Thoracic aorta (tissue), 2 donors: ENCODE measurements around the gene COL13A1. TPM values are rescaled to one million over a fixed set of nuclear protein-coding genes. Genes with fewer than 3 reads are reported as not detected.
A peak's percentile ranks its signal among the peaks of the same experiment; 100 is the strongest.

Source experiments
- ATAC-seq: fragments of 150-250 bp; one replicate; pipeline ENCODE4 v1.8.0; 2017; ENCODE audit warnings: low read depth; ENCODE audit not compliant: insufficient number of reproducible peaks, low FRiP score
- DNase-seq: peaks from one replicate; pipeline ENCODE4 v3.0.0-alpha.2; 2020; ENCODE audit warnings: low spot score
- H3K27ac ChIP-seq, 2 donors: fragments of 200-600 bp; sonication (generic); 1 replicate in 1 of 2; 2 replicates in 1 of 2; pipeline ENCODE4 v1.5.1; 2016; ENCODE audit warnings: mild to moderate bottlenecking in 2 of 2, moderate library complexity in 2 of 2
- H3K27me3 ChIP-seq: fragments of 200-600 bp; sonication (generic); replicated peaks from 2 replicates; pipeline ENCODE4 v1.6.0; 2016; ENCODE audit warnings: mild to moderate bottlenecking; ENCODE audit not compliant: insufficient read depth
- H3K36me3 ChIP-seq: fragments of 200-600 bp; sonication (generic); one replicate; pipeline ENCODE4 v1.5.1; 2016
- H3K4me1 ChIP-seq, 2 donors: fragments of 200-600 bp; sonication (generic); 1 replicate in 1 of 2; 2 replicates in 1 of 2; pipeline versions ENCODE4 v1.5.1 to v1.6.0; 2016; ENCODE audit warnings: low read depth in 2 of 2, mild to moderate bottlenecking in 1 of 2; ENCODE audit not compliant: control insufficient read depth in 1 of 2
- H3K4me3 ChIP-seq: fragments of 200-600 bp; sonication (generic); 2 replicates; pipeline ENCODE4 v1.5.1; 2016; ENCODE audit warnings: mild to moderate bottlenecking
- H3K9me3 ChIP-seq: fragments of 200-600 bp; sonication (generic); 2 replicates; pipeline ENCODE4 v1.5.1; 2016
- CTCF ChIP-seq: fragments of 200-600 bp; sonication (generic); IDR thresholded peaks from one replicate; pipeline ENCODE4 v1.5.1; 2019; ENCODE audit warnings: antibody characterized with exemption
- total RNA-seq, 2 donors: library from RNA; depleted of rRNA; stranded (reverse); fragments of >200 nt; gene quantifications; one replicate each; pipeline versions ENCODE4 v1.1.0 to v1.2.3, GENCODE V29; 2016

Gene COL13A1
- total RNA-seq, 2 donors from 2014 or later, result 23.1 to 34.1 TPM

DNA sequence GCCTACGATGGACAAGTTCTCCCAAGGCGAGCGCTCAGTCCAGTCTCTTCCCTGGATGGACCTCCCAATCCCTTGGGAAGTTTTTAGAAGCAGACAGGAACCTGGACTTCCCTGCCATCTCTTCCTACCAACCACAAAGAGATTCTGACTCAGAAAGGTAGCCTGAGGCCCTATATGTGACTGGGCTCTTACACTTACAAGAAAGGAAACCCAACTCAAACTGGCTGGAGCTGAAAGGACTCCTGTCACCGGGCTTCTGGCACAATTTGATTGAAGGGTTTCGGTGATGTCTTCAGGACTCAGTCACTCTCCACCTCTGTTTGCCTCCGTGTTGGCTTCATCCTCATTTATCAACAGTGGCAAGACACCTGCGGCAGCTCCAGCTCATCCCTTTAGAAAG lies 3.7 kb upstream of the COL13A1 start:
- H3K36me3 ChIP-seq, result no peaks in the 10 kb centered on the region
- peaks cover 7% of the 10 kb centered on the region for H3K9me3 ChIP-seq
- peaks cover 0 to 33% of the 10 kb centered on the region in 2 donors for H3K4me1 ChIP-seq
- ATAC-seq (no peak), DNase-seq (no peak)
- no peak overlapping the region for H3K27ac ChIP-seq
- H3K27me3 ChIP-seq, result no peaks in the 10 kb centered on the region
- no peak overlapping the region for H3K4me3 ChIP-seq
- no peak for TF ChIP-seq CTCF

GRCh38 chr10:69800109-69800508 lies 1.6 kb upstream of the COL13A1 start:
- ATAC-seq, result peak; percentile 26
- no peak overlapping the region for H3K4me3 ChIP-seq
- peaks cover 0 to 38% of the 10 kb centered on the region in 2 donors for H3K4me1 ChIP-seq
- H3K27me3 ChIP-seq, result no peaks in the 10 kb centered on the region
- no peaks in the 10 kb centered on the region for H3K36me3 ChIP-seq
- peaks cover 7% of the 10 kb centered on the region for H3K9me3 ChIP-seq
- H3K27ac ChIP-seq, result no peak overlapping the region
- DNase-seq, result no peak
- peak; percentile 72 for TF ChIP-seq CTCF

DNA sequence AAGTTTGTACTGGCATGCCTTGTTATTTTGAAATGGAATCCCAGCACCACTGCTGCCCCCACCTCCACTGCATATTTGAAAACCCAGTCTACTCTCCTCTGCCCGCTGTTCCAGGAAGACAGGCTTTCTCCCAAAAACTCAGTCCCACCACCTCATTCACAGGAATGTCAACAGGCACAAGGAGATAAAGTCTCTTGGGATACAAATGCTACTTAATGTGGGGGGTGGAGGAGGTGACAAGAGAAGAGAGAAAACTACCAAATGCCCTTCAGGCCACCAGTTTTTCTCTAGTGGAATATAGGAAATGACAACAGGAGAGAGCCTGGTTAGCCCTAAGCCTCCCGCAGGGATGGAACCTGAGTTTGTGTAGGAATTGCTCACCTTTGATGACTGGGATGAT lies 1.0 kb upstream of the COL13A1 start:
- no peak for DNase-seq
- no peak for TF ChIP-seq CTCF

GRCh38 chr10:69801094-69801433 lies 642 bp upstream of the COL13A1 start:
- Histone ChIP-seq H3K27me3 (no peaks in the 10 kb centered on the region), H3K4me3 (peak overlapping the region; percentile 86), H3K36me3 (no peaks in the 10 kb centered on the region), H3K4me1 (peaks cover 0 to 38% of the 10 kb centered on the region in 2 donors), H3K27ac (no peak overlapping the region), H3K9me3 (no peaks in the 10 kb centered on the region)
- ATAC-seq, result no peak
- no peak for DNase-seq
- peak; percentile 57 for TF ChIP-seq CTCF

More for the DNA sequence above, 1.0 kb upstream of the COL13A1 start:
- no peak for ATAC-seq
- Histone ChIP-seq H3K27me3 (no peaks in the 10 kb centered on the region), H3K27ac (no peak overlapping the region), H3K36me3 (no peaks in the 10 kb centered on the region), H3K4me3 (no peak overlapping the region), H3K9me3 (peaks cover 2% of the 10 kb centered on the region), H3K4me1 (peaks cover 0 to 38% of the 10 kb centered on the region in 2 donors)

DNA sequence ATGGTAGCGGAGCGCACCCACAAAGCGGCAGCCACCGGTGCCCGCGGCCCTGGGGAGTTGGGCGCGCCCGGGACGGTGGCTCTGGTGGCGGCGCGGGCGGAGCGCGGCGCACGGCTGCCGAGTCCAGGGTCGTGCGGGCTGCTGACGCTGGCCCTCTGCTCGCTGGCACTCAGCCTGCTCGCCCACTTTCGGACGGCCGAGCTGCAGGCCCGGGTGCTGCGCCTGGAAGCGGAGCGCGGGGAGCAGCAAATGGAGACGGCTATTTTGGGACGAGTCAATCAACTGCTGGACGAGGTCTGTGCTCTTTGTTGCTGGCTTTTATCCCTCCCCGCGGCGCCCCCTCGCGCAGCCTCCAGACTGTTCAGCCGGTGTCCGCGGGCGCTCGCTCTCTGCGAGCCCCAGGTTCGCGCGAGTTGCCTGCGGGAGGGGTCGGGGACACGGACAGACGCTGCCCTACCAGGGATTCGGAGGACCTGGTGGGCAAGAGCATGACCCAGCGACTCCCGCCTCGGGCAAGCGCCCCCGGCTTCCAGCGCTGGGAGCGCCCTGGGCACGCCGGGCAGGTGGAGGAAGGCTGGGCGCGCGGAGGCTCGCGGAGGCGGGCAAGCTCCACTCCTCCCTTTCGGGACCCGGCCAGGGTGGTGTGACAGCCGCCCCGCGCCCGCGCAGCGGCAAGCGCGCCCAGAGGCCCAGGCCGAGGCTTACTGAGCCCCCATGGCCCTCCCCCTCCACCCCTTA lies 887 bp downstream of the COL13A1 start:
- H3K27ac ChIP-seq, result peak overlapping the region; percentile 34 to 57
- TF ChIP-seq CTCF, result peak; percentile 4
- peak overlapping the region; percentile 86 for H3K4me3 ChIP-seq
- peaks cover 0 to 38% of the 10 kb centered on the region in 2 donors for H3K4me1 ChIP-seq
- no peaks in the 10 kb centered on the region for H3K27me3 ChIP-seq
- H3K9me3 ChIP-seq, result no peaks in the 10 kb centered on the region
- DNase-seq (no peak), ATAC-seq (no peak)
- no peaks in the 10 kb centered on the region for H3K36me3 ChIP-seq
